SK-N-SH (cell line): ENCODE results near the gene CHL1. TPM values are rescaled to one million over a fixed set of nuclear protein-coding genes. Genes with fewer than 3 reads are reported as not detected.

Experiments
- CTCF ChIA-PET: fragments of 300-600, 350-600 bp; formaldehyde crosslinking; extraction: SDS; loops from one replicate; lab custom pipeline; 2021; lab: Yijun Ruan, JAX
- POLR2A ChIA-PET: fragments of 350-600 bp; sonication (Branson Sonifier 250); formaldehyde crosslinking; extraction: SDS; loops from one replicate; lab custom pipeline; 2020; ENCODE audit warnings: antibody characterized with exemption, inconsistent platforms; lab: Yijun Ruan, JAX
- DNase-seq: peaks from one replicate; pipeline ENCODE4 v3.0.0; 2012
- H2AFZ ChIP-seq: fragments of 200-600 bp; sonication (generic); 2 replicates; pipeline ENCODE4 v1.8.1; 2016; ENCODE audit warnings: antibody characterized with exemption, mild to moderate bottlenecking, low read depth
- H3F3A ChIP-seq: fragments of 200-600 bp; sonication (generic); replicated peaks from 2 replicates; pipeline ENCODE3; 2016; ENCODE audit warnings: antibody characterized with exemption, mild to moderate bottlenecking; ENCODE audit not compliant: insufficient read depth
- H3K27ac ChIP-seq, 2 experiments: fragments of 200-500 bp in 1 of 2; fragments of 200-600 bp in 1 of 2; sonication (Bioruptor generic) in 1 of 2; sonication (generic), shearing (Covaris generic) in 1 of 2; 2 replicates each; pipeline versions ENCODE4 v1.5.1 to v1.6.1; 2014 to 2016; ENCODE audit warnings: low read depth in 2 of 2, inconsistent platforms in 1 of 2, low read length in 1 of 2, mild to moderate bottlenecking in 1 of 2, mixed read lengths in 1 of 2
- H3K27me3 ChIP-seq: fragments of 200-600 bp; sonication (generic), shearing (Covaris generic); 2 replicates; pipeline ENCODE4 v1.6.1; 2016; ENCODE audit warnings: mixed run types; ENCODE audit not compliant: insufficient read depth
- H3K36me3 ChIP-seq, 2 experiments: fragments of 200-500 bp in 1 of 2; fragments of 200-600 bp in 1 of 2; sonication (Bioruptor generic) in 1 of 2; sonication (generic) in 1 of 2; replicated peaks in 1 of 2; 2 replicates each; pipeline versions ENCODE3 to v1.5.1; 2014 to 2016; ENCODE audit warnings: low read length in 1 of 2, mild to moderate bottlenecking in 1 of 2; ENCODE audit not compliant: insufficient read depth in 2 of 2, control insufficient read depth in 1 of 2
- H3K4me1 ChIP-seq, 2 experiments: fragments of 200-500 bp in 1 of 2; fragments of 200-600 bp in 1 of 2; sonication (Bioruptor generic) in 1 of 2; sonication (generic), shearing (Covaris generic) in 1 of 2; 2 replicates each; pipeline versions ENCODE4 v1.5.1 to v1.6.1; 2014 to 2016; ENCODE audit warnings: low read depth in 1 of 2, low read length in 1 of 2, mixed run types in 1 of 2; ENCODE audit not compliant: insufficient read depth in 2 of 2, control insufficient read depth in 1 of 2
- H3K4me2 ChIP-seq: fragments of 200-600 bp; sonication (generic), shearing (Covaris generic); 2 replicates; pipeline ENCODE4 v1.6.1; 2017; ENCODE audit warnings: mixed run types
- H3K4me3 ChIP-seq, 2 experiments: fragments of 200-500 bp in 1 of 2; fragments of 200-600 bp in 1 of 2; sonication (Bioruptor generic) in 1 of 2; sonication (generic), shearing (Covaris generic) in 1 of 2; 2 replicates each; pipeline versions ENCODE4 v1.5.1 to v1.8.1; 2014 to 2016; ENCODE audit warnings: low read depth in 2 of 2, inconsistent platforms in 1 of 2, low read length in 1 of 2, mild to moderate bottlenecking in 1 of 2, mixed read lengths in 1 of 2, moderate library complexity in 1 of 2
- H3K79me2 ChIP-seq: fragments of 200-600 bp; sonication (generic); 2 replicates; pipeline ENCODE4 v1.8.1; 2017; ENCODE audit warnings: mild to moderate bottlenecking; ENCODE audit not compliant: insufficient read depth
- H3K9ac ChIP-seq: fragments of 200-600 bp; sonication (generic); 2 replicates; pipeline ENCODE4 v1.6.1; 2017; ENCODE audit warnings: mixed run types
- H3K9me2 ChIP-seq: fragments of 200-600 bp; sonication (generic); 2 replicates; pipeline ENCODE4 v1.6.1; 2017; ENCODE audit warnings: mixed run types
- H3K9me3 ChIP-seq: fragments of 200-600 bp; sonication (generic); 2 replicates; pipeline ENCODE4 v1.6.1; 2017; ENCODE audit warnings: mixed run types, mild to moderate bottlenecking, moderate library complexity
- H4K20me1 ChIP-seq: fragments of 200-600 bp; sonication (generic); 2 replicates; pipeline ENCODE4 v1.6.1; 2017; ENCODE audit warnings: mild to moderate bottlenecking, mixed run types; ENCODE audit not compliant: insufficient read depth
- CHD2 ChIP-seq: fragments of 150-350 bp; IDR thresholded peaks from 2 replicates; pipeline ENCODE4 v1.6.1; 2018; ENCODE audit warnings: low read length; ENCODE audit not compliant: partially characterized antibody
- ELF1 ChIP-seq: IDR thresholded peaks from 2 replicates; pipeline ENCODE4 v1.4.0; 2012
- EP300 ChIP-seq, 2 experiments: IDR thresholded peaks; 2 replicates each; pipeline versions ENCODE4 v1.4.0 to v1.6.1; 2012; ENCODE audit warnings: borderline replicate concordance in 1 of 2, low read depth in 1 of 2, low read length in 1 of 2
- FOSL2 ChIP-seq: IDR thresholded peaks from 2 replicates; pipeline ENCODE4 v1.4.0; 2012; ENCODE audit warnings: low read depth, mild to moderate bottlenecking, moderate library complexity, borderline replicate concordance
- GATA2 ChIP-seq: sonication (generic); formaldehyde crosslinking; IDR thresholded peaks from 2 replicates; pipeline ENCODE4 v1.5.0; 2020; ENCODE audit warnings: mild to moderate bottlenecking, missing genetic modification reagents
- JUND ChIP-seq: IDR thresholded peaks from 2 replicates; pipeline ENCODE4 v1.4.0; 2012
- MEF2A ChIP-seq: IDR thresholded peaks from 2 replicates; pipeline ENCODE4 v1.4.0; 2012; ENCODE audit warnings: low read depth, borderline replicate concordance
- NFIC ChIP-seq: IDR thresholded peaks from 2 replicates; pipeline ENCODE4 v1.4.0; 2012; ENCODE audit warnings: borderline replicate concordance
- NRF1 ChIP-seq: IDR thresholded peaks from 2 replicates; pipeline ENCODE4 v1.6.1; 2012; ENCODE audit warnings: low read depth, mild to moderate bottlenecking, low read length
- POLR2AphosphoS5 ChIP-seq: IDR thresholded peaks from 2 replicates; pipeline ENCODE4 v1.6.1; 2012; ENCODE audit warnings: low read depth, low read length
- RAD21 ChIP-seq: IDR thresholded peaks from 2 replicates; pipeline ENCODE4 v1.6.1; 2012; ENCODE audit warnings: mild to moderate bottlenecking, low read length
- RFX5 ChIP-seq: IDR thresholded peaks from 2 replicates; pipeline ENCODE4 v1.6.1; 2012; ENCODE audit warnings: mild to moderate bottlenecking, improper control_type of control experiment, low read length
- SIN3A ChIP-seq: IDR thresholded peaks from 2 replicates; pipeline ENCODE4 v1.6.1; 2012; ENCODE audit warnings: low read depth, mild to moderate bottlenecking, low read length, moderate library complexity, borderline replicate concordance
- TAF1 ChIP-seq: IDR thresholded peaks from 2 replicates; pipeline ENCODE4 v1.6.1; 2012; ENCODE audit warnings: low read depth, mild to moderate bottlenecking, low read length, moderate library complexity, borderline replicate concordance
- YY1 ChIP-seq: IDR thresholded peaks from 2 replicates; pipeline ENCODE4 v1.4.0; 2012; ENCODE audit warnings: low read depth, mild to moderate bottlenecking
- WGBS: methylation state at CpG from one replicate; pipeline ENCODE4 v1.1.6; 2017; ENCODE audit warnings: low lambda C conversion rate; 5-methylcytosine and 5-hydroxymethylcytosine counted together
- polyA plus RNA-seq, 3 experiments: library from polyadenylated mRNA; depleted of rRNA; stranded (reverse); fragments of >200 nt; gene quantifications; 2 replicates each; pipeline ENCODE4 v1.2.3, GENCODE V29; 2012
- TF ChIP-seq, protein P1 (sequence below): fragments of 200-600 bp; sonication (generic); IDR thresholded peaks from 2 replicates; pipeline ENCODE4 v1.6.1; 2017; ENCODE audit warnings: antibody characterized with exemption, mild to moderate bottlenecking, moderate library complexity
- TF ChIP-seq, protein P2 (sequence below): fragments of 150-350 bp; IDR thresholded peaks from 2 replicates; pipeline ENCODE4 v1.6.1; 2017; ENCODE audit warnings: antibody characterized with exemption, low read length, low read depth, borderline replicate concordance
- TF ChIP-seq, protein P3 (sequence below): fragments of 150-350 bp; IDR thresholded peaks from 2 replicates; pipeline ENCODE4 v1.6.1; 2016; ENCODE audit warnings: mild to moderate bottlenecking, low read depth, low read length

Gene CHL1
- polyA plus RNA-seq, 1 of the 3 experiments (the other 2 are of a cell fraction), result not detected

DNA sequence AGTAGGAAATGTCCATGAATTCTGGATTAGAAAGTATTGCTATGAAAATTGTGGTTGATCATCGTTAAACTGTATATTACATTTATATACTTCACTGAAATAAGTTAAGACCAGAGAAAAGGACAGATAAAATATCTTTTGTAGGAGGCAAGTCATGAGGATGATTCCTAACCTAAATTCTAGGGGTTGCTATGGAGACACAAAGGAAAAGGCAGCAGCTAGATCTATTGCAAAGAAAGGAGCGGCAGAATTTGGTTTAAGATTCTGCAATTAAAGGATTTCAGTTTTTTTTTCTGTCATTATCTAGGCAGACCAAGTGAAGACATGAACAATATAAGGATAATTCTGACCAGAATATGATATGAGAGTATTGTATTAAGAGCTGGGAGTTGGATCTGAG, 136.1 kb downstream of the CHL1 start:
- Histone ChIP-seq H3K4me2 (no peak overlapping the region), H4K20me1 (no peaks in the 10 kb centered on the region), H3K27ac (no peak overlapping the region), H2AFZ (no peak overlapping the region), H3K27me3 (no peaks in the 10 kb centered on the region), H3K9me2 (no peaks in the 10 kb centered on the region; the same call in 1 of the 2 replicates), H3K9ac (no peak overlapping the region)
- 20% methylated on average over 2 of the region's 2 CpGs for WGBS
- POLR2A ChIA-PET, result no interaction called here
- TF ChIP-seq EP300 (IDR thresholded peaks at IDR 0.05; ENCODE audit: borderline replicate concordance in 1 of 2, low read depth in 1 of 2, low read length in 1 of 2), result no peak
- no peak for TF ChIP-seq FOSL2
- TF ChIP-seq POLR2AphosphoS5, result no peak
- TF ChIP-seq NFIC, result no peak
- no peak for TF ChIP-seq ELF1
- no peak for TF ChIP-seq RFX5
- no peak for TF ChIP-seq NRF1
- TF ChIP-seq RAD21, result no peak
- no peak for TF ChIP-seq JUND
- TF ChIP-seq, protein P1, sequence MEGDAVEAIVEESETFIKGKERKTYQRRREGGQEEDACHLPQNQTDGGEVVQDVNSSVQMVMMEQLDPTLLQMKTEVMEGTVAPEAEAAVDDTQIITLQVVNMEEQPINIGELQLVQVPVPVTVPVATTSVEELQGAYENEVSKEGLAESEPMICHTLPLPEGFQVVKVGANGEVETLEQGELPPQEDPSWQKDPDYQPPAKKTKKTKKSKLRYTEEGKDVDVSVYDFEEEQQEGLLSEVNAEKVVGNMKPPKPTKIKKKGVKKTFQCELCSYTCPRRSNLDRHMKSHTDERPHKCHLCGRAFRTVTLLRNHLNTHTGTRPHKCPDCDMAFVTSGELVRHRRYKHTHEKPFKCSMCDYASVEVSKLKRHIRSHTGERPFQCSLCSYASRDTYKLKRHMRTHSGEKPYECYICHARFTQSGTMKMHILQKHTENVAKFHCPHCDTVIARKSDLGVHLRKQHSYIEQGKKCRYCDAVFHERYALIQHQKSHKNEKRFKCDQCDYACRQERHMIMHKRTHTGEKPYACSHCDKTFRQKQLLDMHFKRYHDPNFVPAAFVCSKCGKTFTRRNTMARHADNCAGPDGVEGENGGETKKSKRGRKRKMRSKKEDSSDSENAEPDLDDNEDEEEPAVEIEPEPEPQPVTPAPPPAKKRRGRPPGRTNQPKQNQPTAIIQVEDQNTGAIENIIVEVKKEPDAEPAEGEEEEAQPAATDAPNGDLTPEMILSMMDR, result no peak
- no peak for TF ChIP-seq CHD2
- no peak for TF ChIP-seq YY1
- TF ChIP-seq SIN3A, result no peak
- no peak for TF ChIP-seq GATA2
- no peak for TF ChIP-seq TAF1
- no peak for TF ChIP-seq MEF2A
- TF ChIP-seq, protein P2, sequence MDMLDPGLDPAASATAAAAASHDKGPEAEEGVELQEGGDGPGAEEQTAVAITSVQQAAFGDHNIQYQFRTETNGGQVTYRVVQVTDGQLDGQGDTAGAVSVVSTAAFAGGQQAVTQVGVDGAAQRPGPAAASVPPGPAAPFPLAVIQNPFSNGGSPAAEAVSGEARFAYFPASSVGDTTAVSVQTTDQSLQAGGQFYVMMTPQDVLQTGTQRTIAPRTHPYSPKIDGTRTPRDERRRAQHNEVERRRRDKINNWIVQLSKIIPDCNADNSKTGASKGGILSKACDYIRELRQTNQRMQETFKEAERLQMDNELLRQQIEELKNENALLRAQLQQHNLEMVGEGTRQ, result no peak
- TF ChIP-seq, protein P3, sequence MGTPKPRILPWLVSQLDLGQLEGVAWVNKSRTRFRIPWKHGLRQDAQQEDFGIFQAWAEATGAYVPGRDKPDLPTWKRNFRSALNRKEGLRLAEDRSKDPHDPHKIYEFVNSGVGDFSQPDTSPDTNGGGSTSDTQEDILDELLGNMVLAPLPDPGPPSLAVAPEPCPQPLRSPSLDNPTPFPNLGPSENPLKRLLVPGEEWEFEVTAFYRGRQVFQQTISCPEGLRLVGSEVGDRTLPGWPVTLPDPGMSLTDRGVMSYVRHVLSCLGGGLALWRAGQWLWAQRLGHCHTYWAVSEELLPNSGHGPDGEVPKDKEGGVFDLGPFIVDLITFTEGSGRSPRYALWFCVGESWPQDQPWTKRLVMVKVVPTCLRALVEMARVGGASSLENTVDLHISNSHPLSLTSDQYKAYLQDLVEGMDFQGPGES, result no peak
- TF ChIP-seq, all 33 proteins: peak for 0
- Histone ChIP-seq H3F3A (no peaks in the 10 kb centered on the region), H3K4me1 (peaks cover 0 to 5% of the 10 kb centered on the region in 2 experiments; a peak in 2 of 4 replicates), H3K4me3 (no peak overlapping the region), H3K36me3 (no peaks in the 10 kb centered on the region), H3K9me3 (no peaks in the 10 kb centered on the region), H3K79me2 (no peaks in the 10 kb centered on the region)
- CTCF ChIA-PET, result no interaction called here
- no peak for DNase-seq
